ENCODE results near the gene TMEM89.

Gene TMEM89

GRCh38 chr3:48621461-48621869 is at the start of gene TMEM89:
Gene TMEM89, minus strand, starts transcription at chr3:48621769. Its CDS starts 13 bp downstream, at chr3:48621756.
- DNase-seq, result no peak

- DNase-seq, result no peak
Measured at GRCh38 chr3:48664929-48665328, 43.4 kb upstream of the TMEM89 start.

DNA sequence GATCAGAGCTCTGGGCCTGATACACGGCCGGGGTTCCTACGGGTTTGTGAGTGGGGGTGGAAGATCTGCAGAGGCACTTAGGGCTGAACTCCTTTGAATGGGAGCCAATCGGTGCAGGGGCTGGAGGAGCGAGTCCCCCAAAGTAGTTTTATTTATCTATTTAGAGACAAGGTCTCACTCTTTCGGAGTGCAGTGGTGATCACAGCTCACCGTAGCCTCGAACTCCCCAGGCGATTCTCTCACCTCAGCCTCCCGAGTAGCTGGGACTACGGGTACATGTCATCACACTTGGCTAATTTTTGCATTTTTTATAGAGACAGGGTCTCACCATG is 42.7 kb upstream of the TMEM89 start:
- no peak for DNase-seq

GRCh38 chr3:48663489-48664312 is 42.1 kb upstream of the TMEM89 start:
- peak; percentile 91 for DNase-seq

DNA sequence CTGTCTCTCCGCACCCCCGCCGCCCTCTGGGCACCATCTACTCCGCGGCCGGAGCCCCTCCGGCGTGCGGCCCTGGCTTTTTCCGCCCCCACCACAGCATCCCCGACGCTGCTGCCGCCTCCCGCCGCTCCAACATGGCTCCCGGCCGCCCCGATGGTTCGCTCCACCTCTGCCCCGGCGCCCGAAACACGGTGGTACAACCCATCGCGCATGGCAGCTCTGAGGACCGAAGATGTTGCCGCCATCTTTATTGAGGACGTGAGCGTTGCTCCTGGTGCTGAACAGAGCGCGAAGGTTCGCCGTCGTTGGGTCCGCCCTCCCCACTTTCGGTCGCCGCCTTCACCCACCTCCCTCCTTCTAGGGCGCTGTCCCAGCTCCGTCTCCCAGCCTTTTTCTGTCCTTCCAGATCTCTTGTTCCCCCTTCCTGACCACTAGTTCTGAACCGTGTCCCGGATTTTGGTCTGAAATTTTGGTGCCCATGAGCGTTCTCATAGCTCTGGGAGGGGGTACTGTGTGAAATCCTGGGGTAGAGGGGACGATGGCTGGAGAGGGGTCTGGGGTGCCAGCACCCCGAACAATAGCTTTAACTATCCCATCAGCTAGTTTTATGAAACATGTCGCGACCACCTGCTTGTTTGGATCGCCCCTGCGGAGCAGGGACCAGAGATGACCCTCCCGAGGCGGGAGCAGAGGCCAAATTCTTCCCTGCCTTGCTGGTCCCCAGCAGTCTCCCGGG is 41.4 kb upstream of the TMEM89 start, which contains the start of gene CELSR3:
CELSR3 (minus strand) TSS at position 134 of the 736 bp plus-strand sequence. CDS start 252 bp downstream, outside the sequence.
- DNase-seq, result peak; percentile 63 to 73

GRCh38 chr3:48662145-48662752 is 40.7 kb upstream of the TMEM89 start:
- DNase-seq, result no peak

DNA sequence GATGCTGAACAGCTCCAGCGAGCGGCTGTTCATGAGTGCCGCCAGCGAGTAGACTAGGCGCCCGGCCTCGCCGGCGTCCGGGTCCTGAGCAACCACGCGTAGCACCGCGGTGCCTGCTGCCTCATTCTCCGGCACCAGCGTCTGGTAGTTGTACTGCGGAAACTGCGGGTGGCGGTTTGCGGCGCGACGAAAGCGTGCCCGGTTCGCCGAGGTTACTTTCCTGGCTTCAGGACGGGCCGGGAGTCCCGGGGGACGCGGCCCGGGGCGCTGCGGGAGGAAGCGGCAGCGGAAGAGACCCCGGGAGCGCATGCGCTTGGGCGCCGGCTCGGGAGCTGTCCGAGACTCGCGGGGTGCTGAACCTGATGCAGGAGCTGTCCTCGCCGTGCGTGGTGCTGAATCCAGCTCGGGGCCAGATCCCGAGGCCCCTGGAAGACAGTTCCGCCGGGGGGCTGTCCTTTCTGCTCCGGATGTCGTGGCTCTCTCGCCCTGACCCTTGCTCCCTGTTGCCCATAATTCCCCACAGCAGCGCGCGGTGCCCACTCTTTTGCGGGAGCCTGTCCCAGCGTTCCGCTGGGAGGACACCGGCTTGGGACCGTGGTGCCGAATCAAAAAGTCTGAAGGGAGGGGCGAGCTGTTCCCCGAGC is 40.1 kb upstream of the TMEM89 start:
- DNase-seq, result peak; percentile 61 to 74

GRCh38 chr3:48660800-48661400 is 39.3 kb upstream of the TMEM89 start:
- DNase-seq, result no peak

DNA sequence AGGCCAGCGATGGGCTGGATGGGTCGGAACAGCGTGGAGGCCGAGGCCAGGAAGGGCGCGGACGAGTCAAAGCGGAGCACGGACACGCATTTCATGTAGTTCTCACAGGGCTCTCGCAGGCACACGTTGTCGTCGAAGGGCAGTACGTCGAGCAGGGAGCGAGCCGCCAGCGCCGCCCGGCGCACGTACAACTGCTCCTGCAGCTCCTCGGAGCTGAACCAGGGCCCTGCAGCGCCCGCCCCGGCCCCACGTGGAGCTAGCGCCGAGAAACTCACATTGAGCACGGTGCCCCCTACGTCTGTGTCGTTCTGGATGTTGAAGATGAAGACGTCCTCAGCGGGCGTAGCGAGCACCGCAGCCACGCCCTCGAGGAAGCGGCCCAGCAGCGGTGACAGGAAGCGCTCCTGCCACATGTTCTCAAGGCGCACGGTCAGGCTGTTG is 35.3 kb upstream of the TMEM89 start:
- DNase-seq, result peak; percentile 37 to 46

DNA sequence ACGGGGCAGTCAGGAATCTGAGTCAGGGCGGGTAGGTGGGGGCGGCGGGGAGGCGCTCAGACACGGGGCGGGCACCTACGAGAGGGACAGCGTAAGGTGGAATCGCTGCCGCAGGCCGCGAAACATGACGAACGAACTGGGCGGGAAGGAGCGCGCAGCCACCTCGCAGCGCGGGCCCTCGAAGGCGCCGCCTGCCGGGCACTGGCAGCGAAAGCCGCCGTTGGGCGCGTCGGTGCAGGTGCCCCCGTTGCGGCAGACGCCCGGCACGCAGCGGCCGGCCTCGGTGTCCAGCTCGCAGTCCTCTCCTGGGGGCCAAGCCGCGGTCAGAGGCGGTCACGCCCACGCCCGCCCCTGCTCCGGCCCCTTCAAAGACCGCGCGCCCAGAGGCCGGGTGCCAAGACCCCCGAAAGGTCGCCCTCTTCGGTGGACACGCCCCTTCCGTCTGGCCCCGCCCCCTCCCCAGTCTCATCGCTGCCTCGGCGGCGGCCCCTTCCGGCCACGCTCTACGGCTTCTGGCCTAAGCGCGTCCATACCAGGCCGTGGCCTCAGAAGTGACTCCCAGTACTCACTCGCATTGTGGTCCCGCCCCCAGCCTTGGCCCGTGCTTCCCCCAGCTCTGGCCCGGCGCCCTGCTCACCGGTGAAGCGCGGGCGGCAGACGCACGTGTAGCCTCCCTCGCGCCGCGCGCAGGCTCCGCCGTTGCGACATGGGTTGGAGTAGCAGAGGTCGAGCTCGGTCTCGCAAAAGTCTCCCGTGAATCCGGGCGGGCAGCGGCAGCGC is 34.7 kb upstream of the TMEM89 start:
- peak; percentile 86 to 88 for DNase-seq

DNA sequence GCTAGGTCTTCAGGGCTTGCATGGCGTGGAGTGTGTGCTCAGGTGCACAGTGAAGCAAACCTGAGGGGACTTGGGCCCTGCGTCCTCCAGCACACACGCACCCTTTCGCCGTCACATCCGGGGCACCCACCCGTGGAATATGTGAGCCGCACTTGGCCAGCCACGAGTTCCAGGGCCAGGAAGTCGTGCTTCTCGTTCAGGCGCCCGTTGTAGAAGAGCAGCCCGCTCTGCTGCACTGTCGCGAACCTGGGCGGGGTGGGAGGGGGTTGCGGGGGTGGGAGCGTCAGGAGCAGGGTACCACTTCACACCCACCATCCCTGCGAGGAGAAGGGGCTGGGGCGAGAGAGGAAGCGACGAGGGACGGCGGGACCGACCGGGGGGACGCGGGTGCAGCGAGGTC is 34.0 kb upstream of the TMEM89 start:
- DNase-seq, result peak; percentile 51 to 62

GRCh38 chr3:48655063-48655462 is 33.5 kb upstream of the TMEM89 start:
- no peak for DNase-seq

DNA sequence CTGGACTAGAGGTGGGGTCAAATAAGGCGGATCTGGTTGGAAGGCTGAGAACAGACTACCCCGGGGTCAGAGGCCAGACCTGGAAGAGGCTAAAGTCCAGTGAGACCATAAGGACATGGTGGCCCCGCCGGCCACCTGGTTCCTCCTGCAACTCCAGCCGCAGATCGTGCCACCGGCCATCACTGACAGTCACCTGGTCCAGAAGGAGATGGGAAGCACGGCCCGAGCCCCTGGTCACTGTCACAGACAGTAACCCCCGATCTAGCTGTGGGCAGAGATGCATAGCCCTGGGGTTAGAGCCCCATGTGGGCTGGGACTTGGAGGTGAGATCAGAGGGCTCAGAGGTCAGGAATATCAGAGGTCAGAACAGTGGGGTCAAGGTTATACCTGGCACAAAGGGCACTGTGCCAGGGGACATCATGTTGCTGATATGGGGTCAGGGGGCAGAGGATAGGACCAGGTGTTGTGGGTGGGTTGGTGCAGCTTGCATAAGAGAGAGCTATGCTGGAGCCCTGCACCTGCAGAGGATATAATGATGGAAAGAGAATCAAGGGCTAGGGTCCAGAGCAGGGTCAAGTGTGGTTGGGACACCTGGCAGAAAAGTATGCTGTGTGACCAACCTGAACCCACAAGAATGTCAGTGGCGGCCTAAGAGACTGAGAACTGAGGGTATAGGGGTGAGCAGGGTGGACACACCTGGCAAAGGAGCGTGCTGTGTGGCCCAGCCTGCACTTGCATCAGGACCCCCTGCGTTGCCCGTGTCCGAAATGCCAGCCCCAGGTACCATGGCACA is 31.6 kb upstream of the TMEM89 start:
- no peak for DNase-seq

DNA sequence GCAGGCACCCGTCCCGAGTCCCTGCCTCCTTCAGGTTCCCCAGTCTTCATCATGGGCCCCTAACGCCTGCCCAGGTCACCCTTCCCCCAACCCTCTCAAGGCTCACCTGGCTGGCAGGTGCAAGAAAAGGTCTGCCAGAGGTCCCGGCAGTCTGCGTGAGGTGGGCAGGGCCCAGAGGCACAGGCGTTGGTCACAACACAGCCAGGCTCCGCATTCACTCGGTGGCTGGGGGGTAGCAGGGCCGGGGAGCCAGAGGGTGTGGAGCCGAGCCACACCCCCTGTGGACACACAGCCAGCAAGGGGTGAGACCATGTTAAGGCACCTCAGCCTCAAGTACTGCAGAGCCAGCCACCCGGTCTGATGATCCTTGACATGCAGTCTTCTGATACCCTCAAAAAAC is 30.2 kb upstream of the TMEM89 start:
- no peak for DNase-seq

DNA sequence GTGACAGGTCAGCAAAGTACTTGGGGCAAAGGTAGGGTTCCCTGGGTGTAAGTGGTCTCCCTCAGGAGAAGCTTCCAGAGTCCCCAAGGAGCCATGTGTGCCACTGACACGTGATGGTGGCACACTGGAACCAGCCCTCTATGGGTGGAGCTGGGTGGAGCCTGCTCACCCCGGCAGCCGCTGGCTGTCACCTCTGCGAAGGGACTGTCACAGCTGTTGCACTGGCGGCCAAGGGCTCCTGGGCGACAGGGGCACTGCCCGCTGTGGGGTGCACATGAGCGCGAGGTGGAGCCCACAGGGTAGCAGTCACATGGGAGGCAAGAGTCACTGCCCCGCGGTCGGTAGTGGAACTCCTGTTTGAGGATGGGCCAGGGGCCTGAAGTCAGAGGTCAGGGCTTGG is 29.2 kb upstream of the TMEM89 start:
- DNase-seq, result no peak

DNA sequence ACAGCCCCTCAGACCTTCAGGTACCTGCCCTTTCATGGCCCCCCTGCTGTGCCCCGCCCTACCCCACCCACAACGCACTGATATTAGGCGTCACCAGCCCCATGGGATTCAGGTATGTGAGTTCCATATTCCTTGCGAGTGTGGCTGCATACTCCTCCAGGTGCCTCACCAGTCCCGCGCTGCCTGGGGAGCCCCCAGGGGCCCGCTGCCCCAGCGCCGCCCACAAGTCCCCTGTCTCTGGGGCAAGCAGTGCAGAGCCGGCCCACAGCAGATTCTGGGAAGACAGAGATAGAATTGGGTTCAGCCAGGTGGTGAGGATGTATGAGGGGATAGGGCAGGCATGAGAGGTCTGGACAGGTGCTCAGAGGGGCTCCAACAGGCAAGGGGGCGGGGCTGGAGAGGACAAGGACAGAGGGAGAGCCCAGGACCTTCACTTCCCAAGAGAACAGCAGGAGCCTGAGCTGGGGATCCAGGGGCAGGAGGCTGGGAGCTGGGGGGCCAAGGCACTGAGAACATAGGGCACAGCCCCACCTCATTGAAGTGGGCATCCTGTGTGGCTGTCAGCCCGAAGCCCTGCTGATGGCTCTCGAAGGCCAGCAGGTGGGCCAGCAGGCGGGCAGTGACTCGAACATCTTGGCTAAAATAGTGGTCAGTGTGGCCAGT is 26.8 kb upstream of the TMEM89 start:
- no peak for DNase-seq

DNA sequence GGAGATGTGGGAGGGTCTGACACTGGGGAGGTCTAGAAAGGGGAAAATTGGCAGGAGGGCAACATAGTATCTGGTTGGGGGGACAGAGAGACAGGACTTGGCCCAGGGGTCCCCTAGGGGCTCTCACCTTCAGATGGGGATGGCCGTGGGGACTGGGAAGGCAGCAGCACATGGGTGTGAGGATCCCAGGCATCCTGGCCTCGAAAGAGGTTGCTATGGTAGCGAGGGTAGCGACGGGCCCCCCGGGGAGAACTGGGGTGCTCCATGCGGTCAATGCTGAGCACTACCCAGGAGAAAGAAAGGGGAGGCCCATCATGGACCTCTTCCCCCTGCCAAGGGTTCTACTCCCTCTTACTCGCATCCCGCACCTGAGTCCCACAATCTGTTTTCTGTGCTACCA is 26.1 kb upstream of the TMEM89 start:
- DNase-seq, result no peak

GRCh38 chr3:48644898-48645760 is 23.6 kb upstream of the TMEM89 start:
- DNase-seq, result no peak

DNA sequence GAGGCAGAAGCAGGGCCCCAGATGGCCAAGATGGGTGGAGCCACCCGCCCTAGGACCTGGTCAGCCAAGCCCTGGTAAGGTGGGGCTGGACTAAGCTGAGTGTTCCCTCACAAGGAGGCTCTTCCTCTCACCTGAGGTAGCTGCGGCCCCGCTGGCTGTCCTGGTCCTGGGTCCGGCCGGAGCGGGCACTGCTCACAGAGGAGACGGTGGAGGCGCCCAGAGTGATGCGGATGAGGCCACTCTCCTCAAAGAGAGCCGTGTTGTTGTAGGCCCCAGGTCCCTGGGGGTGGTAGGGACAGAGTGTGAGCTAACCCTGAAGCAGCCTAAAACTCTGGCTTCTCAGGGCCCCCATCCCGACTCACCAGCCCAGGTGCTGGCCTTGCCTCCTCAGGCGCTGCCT is 21.0 kb upstream of the TMEM89 start:
- no peak for DNase-seq

All from CD4-positive, alpha-beta T cell treated with Interleukin-1 beta for 1 hour (primary cell).